Activated CD8-positive, alpha-beta T cell treated with anti-CD3 and anti-CD28 coated beads, Interleukin-2, amount 10 ng/mL, durations not matched to agents 7 days and 5 days (primary cell): ENCODE results near the gene CCDC152. TPM values are rescaled to one million over a fixed set of nuclear protein-coding genes. Genes with fewer than 3 reads are reported as not detected.
"Not testable (repeated sequence)": the region's sequence is repeated elsewhere in the genome, so short reads cannot be mapped to it uniquely, and the experiment has no call there.

Experiments used
- ATAC-seq: fragments of 150-1000 bp; cut with Tn5 transposase; one replicate; pipeline ENCODE4 v1.10.0; 2021; ENCODE audit warnings: moderate library complexity
- CTCF ChIA-PET: fragments of 350-600 bp; sonication (Branson Sonifier 250); formaldehyde crosslinking; loops from one replicate; lab custom pipeline; 2021; ENCODE audit warnings: antibody characterized with exemption; lab: Charles Lee
- POLR2A ChIA-PET: fragments of 350-600 bp; sonication (Branson Sonifier 250); formaldehyde crosslinking; loops from one replicate; lab custom pipeline; 2021; ENCODE audit warnings: antibody characterized with exemption; lab: Charles Lee
- DNase-seq: peaks from one replicate; pipeline ENCODE4 v3.0.0-alpha.2; 2020
- H3K27ac Mint-ChIP-seq: one replicate; pipeline ENCODE4 v1.8.0; 2021; ENCODE audit warnings: mild to moderate bottlenecking, mixed read lengths
- H3K27me3 Mint-ChIP-seq: one replicate; pipeline ENCODE4 v1.8.0; 2021; ENCODE audit warnings: low read depth, mixed read lengths
- H3K36me3 Mint-ChIP-seq: one replicate; pipeline ENCODE4 v1.8.0; 2021; ENCODE audit warnings: low read depth, mixed read lengths
- H3K4me1 Mint-ChIP-seq: one replicate; pipeline ENCODE4 v1.8.0; 2021; ENCODE audit warnings: low read depth, mixed read lengths
- H3K4me3 Mint-ChIP-seq: one replicate; pipeline ENCODE4 v1.8.0; 2021; ENCODE audit warnings: mild to moderate bottlenecking, mixed read lengths
- H3K9me3 Mint-ChIP-seq: one replicate; pipeline ENCODE4 v1.8.0; 2022; ENCODE audit warnings: mixed read lengths; ENCODE audit not compliant: insufficient read depth
- total RNA-seq, 2 experiments: library from RNA; stranded (reverse); gene quantifications; one replicate each; pipeline ENCODE4 v1.2.3, GENCODE V29; 2021

CCDC152 gene
- total RNA-seq, 2 experiments from 2014 or later, result 6.5 to 7.0 TPM

DNA sequence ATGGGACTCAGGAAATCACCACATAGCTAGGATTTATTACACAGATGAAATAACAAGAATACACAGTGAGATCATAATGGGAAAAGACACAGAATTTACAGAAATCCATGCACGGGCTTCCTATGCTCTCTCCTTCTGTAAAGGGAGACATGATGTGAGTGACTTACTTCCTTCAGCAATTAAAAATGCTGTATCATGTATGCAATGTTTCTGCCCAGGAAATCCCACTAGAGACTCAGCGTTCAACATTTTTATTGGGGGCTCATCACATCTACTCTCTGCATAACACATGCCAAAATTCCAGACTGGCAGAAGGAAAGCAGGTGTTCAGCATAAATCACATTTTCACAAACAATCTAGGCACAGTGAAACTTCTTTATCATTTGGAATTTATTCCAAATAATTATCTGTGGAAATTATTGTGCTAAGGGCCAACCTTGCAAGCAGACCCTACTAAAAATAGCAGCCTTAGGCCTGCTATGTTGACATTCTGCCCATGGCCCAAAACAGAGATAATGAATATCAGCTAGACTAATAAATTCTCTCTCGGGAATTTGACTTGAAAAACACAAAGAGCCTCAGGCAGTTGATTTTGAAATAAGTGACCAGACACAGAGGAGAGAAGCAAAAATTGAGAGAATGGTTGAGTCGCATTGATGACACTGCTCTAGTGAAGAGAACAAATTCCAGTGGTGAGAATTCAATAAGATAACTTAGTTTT is 86.5 kb downstream of the CCDC152 start:
- no peaks in the 10 kb centered on the region for H3K4me1 Mint-ChIP-seq
- ChIA-PET CTCF (no interaction called here), POLR2A (no interaction called here)
- H3K36me3 Mint-ChIP-seq, result no peaks in the 10 kb centered on the region
- H3K27me3 Mint-ChIP-seq, result peaks cover 3% of the 10 kb centered on the region
- H3K9me3 Mint-ChIP-seq, result no peaks in the 10 kb centered on the region
- no peak for DNase-seq
- no peak overlapping the region for H3K27ac Mint-ChIP-seq
- H3K4me3 Mint-ChIP-seq, result no peak overlapping the region
- no peak for ATAC-seq

GRCh38 chr5:42843675-42844292 is 87.2 kb downstream of the CCDC152 start:
- POLR2A ChIA-PET, result no interaction called here
- CTCF ChIA-PET, result no interaction called here
- ATAC-seq (no peak), DNase-seq (no peak)
- Mint-ChIP-seq H3K9me3 (no peaks in the 10 kb centered on the region), H3K4me1 (no peaks in the 10 kb centered on the region), H3K27me3 (peaks cover 3% of the 10 kb centered on the region), H3K4me3 (no peak overlapping the region), H3K36me3 (no peaks in the 10 kb centered on the region), H3K27ac (no peak overlapping the region)

GRCh38 chr5:42844408-42844807 is 87.8 kb downstream of the CCDC152 start:
- H3K9me3 Mint-ChIP-seq, DNase-seq, H3K36me3 Mint-ChIP-seq, CTCF ChIA-PET, H3K27me3 Mint-ChIP-seq, H3K27ac Mint-ChIP-seq, ATAC-seq, POLR2A ChIA-PET, H3K4me3 Mint-ChIP-seq, H3K4me1 Mint-ChIP-seq: not testable (repeated sequence)

GRCh38 chr5:42848545-42848944 is 91.9 kb downstream of the CCDC152 start:
- ChIA-PET POLR2A (no interaction called here), CTCF (no interaction called here)
- Mint-ChIP-seq H3K9me3 (no peaks in the 10 kb centered on the region), H3K4me3 (no peak overlapping the region), H3K27ac (no peak overlapping the region), H3K36me3 (no peaks in the 10 kb centered on the region), H3K27me3 (peaks cover 6% of the 10 kb centered on the region), H3K4me1 (no peaks in the 10 kb centered on the region)
- DNase-seq (no peak), ATAC-seq (no peak)

DNA sequence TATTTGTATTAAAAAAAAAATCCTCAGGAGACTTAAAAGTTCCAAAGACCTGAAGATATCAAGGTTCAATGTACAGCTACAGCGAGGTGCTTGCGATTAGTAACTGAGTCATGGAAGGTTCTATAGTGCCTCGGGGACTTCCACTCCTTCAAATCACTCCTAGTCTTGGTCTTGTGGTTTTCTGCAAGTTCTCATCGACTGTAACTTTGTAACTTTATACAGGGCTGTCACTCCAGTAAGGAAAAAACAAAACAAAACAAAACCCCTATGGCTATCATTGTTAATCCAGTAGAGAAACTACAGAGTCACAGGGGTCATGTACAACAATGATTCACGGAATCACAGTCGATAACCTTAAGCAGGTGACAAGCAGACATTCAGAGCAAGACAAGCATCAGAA is 94.9 kb downstream of the CCDC152 start:
- ATAC-seq, result no peak

More for the DNA sequence above, 94.9 kb downstream of the CCDC152 start:
- H3K4me1 Mint-ChIP-seq, result no peaks in the 10 kb centered on the region
- no peak overlapping the region for H3K27ac Mint-ChIP-seq
- no peak overlapping the region for H3K4me3 Mint-ChIP-seq
- H3K9me3 Mint-ChIP-seq, result no peaks in the 10 kb centered on the region
- no peaks in the 10 kb centered on the region for H3K36me3 Mint-ChIP-seq
- H3K27me3 Mint-ChIP-seq, result peaks cover 6% of the 10 kb centered on the region
- ChIA-PET CTCF (no interaction called here), POLR2A (no interaction called here)
- DNase-seq, result no peak

Other genes starting within 250 kb of the CCDC152 start
- gene SELENOP, start 55.1 kb downstream of the CCDC152 start, total RNA-seq, result under 1 TPM in 1 of 2 experiments, not detected in 1; 0.55 TPM